GM10248 (cell line): ENCODE measurements around the gene PHACTR1.

Experiments used
- CTCF ChIA-PET: fragments of 300-600 bp; sonication (Branson Sonifier 250); formaldehyde crosslinking; extraction: SDS; loops from one replicate; lab custom pipeline; 2021; ENCODE audit warnings: antibody characterized with exemption; lab: Yijun Ruan, JAX
- POLR2A ChIA-PET: fragments of 350-650 bp; sonication (Branson Sonifier 250); formaldehyde crosslinking; extraction: SDS; loops from one replicate; lab custom pipeline; 2020; ENCODE audit warnings: antibody characterized with exemption; lab: Yijun Ruan, JAX
- DNase-seq: peaks from one replicate; pipeline ENCODE4 v3.0.0; 2012; ENCODE audit errors: extremely low spot score
- CTCF ChIP-seq: IDR thresholded peaks from 2 replicates; pipeline ENCODE4 v1.5.1; 2012; ENCODE audit warnings: mild to moderate bottlenecking, low read depth; ENCODE audit errors: extremely low read depth, missing control alignments, control extremely low read depth

The PHACTR1 gene

GRCh38 chr6:12704946-12705345 lies 11.6 kb upstream of the PHACTR1 start:
- CTCF ChIA-PET: no interaction called here
- POLR2A ChIA-PET: no interaction called here
- no peak for TF ChIP-seq CTCF

GRCh38 chr6:12709116-12709515 lies 7.5 kb upstream of the PHACTR1 start:
- TF ChIP-seq CTCF: no peak
- POLR2A ChIA-PET: no interaction called here
- CTCF ChIA-PET: interaction anchor here (1.1 to 2.8 kb wide), 4 partner anchors 9 to 67 kb away, joined by 3 to 9 read pairs (median 6); partner anchors contain the start of gene PHACTR1
- no peak for DNase-seq

More at GRCh38 chr6:12704946-12705345, 11.6 kb upstream of the PHACTR1 start:
- no peak for DNase-seq

- DNase-seq: no peak
- TF ChIP-seq CTCF: no peak
- ChIA-PET POLR2A (no interaction called here), CTCF (interaction anchor here (1.1 to 2.8 kb wide), 4 partner anchors 8 to 68 kb away, joined by 3 to 9 read pairs (median 6); partner anchors contain the start of gene PHACTR1)
Measured at GRCh38 chr6:12709556-12710232, 6.9 kb upstream of the PHACTR1 start.

GRCh38 chr6:12710921-12711320 lies 5.6 kb upstream of the PHACTR1 start:
- DNase-seq: no peak
- POLR2A ChIA-PET: no interaction called here
- no peak for TF ChIP-seq CTCF
- CTCF ChIA-PET: no interaction called here

GRCh38 chr6:12714022-12714421 lies 2.5 kb upstream of the PHACTR1 start:
- POLR2A ChIA-PET: no interaction called here
- TF ChIP-seq CTCF: no peak
- CTCF ChIA-PET: interaction anchor here (0.9 kb wide), 1 partner anchor 117 kb away, joined by 3 read pairs; no protein-coding TSS in a partner anchor
- no peak for DNase-seq

- DNase-seq: no peak
- no peak for TF ChIP-seq CTCF
- POLR2A ChIA-PET: no interaction called here
- CTCF ChIA-PET: no interaction called here
Measured at GRCh38 chr6:12715437-12715836, 1.1 kb upstream of the PHACTR1 start.
